ENCODE data around the gene SSNA1. TPM values are rescaled to one million over a fixed set of nuclear protein-coding genes. Genes with fewer than 3 reads are reported as not detected.

Gene SSNA1
- total and polyA plus RNA-seq, 2 donors (not counting 1 experiment from before 2014, with no cell fraction given) = 53.6 to 129 TPM

DNA sequence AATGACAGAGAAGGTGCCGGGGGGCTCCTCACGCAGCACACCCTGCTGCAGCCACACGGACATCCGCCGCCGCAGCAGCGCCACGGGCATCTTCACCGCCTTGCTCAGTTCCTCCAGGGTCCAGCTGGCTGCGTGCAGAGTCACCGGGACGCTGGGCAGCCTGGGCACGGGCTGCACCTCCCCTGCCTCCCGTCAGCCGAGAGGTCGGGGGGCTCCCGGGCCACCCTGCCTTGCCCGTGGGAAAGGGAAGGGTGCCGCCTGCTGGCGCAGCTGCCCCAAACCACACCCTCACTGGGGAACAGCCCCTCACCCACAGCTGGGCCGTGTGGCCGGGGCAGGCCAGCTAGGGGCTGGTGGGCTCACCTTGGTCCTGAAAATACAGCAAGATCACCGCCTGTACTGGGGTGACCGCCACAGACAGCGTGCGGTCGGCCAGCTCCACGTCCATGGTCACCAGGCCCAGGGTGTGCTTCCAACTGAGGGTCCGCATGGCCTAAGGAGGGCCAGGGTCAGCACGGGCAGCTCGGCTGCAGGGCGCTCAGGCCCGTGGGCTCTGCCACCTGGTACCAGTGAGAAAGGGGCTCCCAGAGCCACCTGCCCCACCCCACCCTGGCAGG is 13.0 kb upstream of the SSNA1 start:
- Histone ChIP-seq H3K36me3 (replicated peaks in 1 of 2; ENCODE audit: control extremely low read depth in 1 of 2, control insufficient read depth in 1 of 2, extremely low read depth in 1 of 2, insufficient read depth in 2 of 2, low read length in 1 of 2) (peaks cover 0 to 23% of the 10 kb centered on the region in 2 experiments), H3K27ac (ENCODE audit: low read length in 2 of 2) (no peak overlapping the region), H3K4me3 (ENCODE audit: control extremely low read depth in 1 of 5, extremely low read depth in 1 of 5, insufficient read depth in 1 of 5, low read depth in 2 of 5, low read length in 4 of 5) (no peak overlapping the region), H3K4me1 (ENCODE audit: control insufficient read depth in 2 of 2, insufficient read depth in 2 of 2, low read length in 2 of 2) (peaks cover 7 to 9% of the 10 kb centered on the region in 2 donors), H3K27me3 (replicated peaks in 1 of 4; ENCODE audit: control extremely low read depth in 1 of 4, control insufficient read depth in 3 of 4, insufficient read depth in 4 of 4, low read length in 3 of 4) (peaks cover 0 to 29% (median 11%) of the 10 kb centered on the region in 4 experiments), H4K20me1 (ENCODE audit: control insufficient read depth, insufficient read depth, low read length, poor library complexity, severe bottlenecking) (peaks cover 13% of the 10 kb centered on the region), H3K79me2 (ENCODE audit: control insufficient read depth, insufficient read depth, low read length) (no peaks in the 10 kb centered on the region), H3K9ac (ENCODE audit: low read length) (no peak overlapping the region), H2AFZ (ENCODE audit: insufficient read depth, low read depth, low read length, poor library complexity, severe bottlenecking) (no peak overlapping the region), H3K4me2 (replicated peaks; ENCODE audit: low read depth, low read length, poor library complexity, severe bottlenecking) (peak overlapping the region; percentile 32), H3K9me3 (ENCODE audit: control extremely low read depth in 1 of 3, control insufficient read depth in 2 of 3, insufficient read depth in 1 of 3, low read length in 2 of 3) (peaks cover 0 to 6% (median 0%) of the 10 kb centered on the region in 3 donors)
- 66% methylated on average over 28 of the region's 33 CpGs for WGBS (ENCODE audit: insufficient coverage)
- TF ChIP-seq, protein P1, sequence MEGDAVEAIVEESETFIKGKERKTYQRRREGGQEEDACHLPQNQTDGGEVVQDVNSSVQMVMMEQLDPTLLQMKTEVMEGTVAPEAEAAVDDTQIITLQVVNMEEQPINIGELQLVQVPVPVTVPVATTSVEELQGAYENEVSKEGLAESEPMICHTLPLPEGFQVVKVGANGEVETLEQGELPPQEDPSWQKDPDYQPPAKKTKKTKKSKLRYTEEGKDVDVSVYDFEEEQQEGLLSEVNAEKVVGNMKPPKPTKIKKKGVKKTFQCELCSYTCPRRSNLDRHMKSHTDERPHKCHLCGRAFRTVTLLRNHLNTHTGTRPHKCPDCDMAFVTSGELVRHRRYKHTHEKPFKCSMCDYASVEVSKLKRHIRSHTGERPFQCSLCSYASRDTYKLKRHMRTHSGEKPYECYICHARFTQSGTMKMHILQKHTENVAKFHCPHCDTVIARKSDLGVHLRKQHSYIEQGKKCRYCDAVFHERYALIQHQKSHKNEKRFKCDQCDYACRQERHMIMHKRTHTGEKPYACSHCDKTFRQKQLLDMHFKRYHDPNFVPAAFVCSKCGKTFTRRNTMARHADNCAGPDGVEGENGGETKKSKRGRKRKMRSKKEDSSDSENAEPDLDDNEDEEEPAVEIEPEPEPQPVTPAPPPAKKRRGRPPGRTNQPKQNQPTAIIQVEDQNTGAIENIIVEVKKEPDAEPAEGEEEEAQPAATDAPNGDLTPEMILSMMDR (IDR thresholded peaks at IDR 0.05) = no peak
- TF ChIP-seq EZH2 (IDR thresholded peaks at IDR 0.05; ENCODE audit: borderline replicate concordance, insufficient read depth, low read depth, low read length, poor library complexity, severe bottlenecking) = no peak
- no peak for ATAC-seq (ENCODE audit: low read depth)
- no peak for DNase-seq
- no peaks in the 10 kb centered on the region for H3K27me3 Mint-ChIP-seq
- peaks cover 6% of the 10 kb centered on the region for H3K4me1 Mint-ChIP-seq
- no peak overlapping the region for H3K4me3 Mint-ChIP-seq
- CTCF ChIA-PET = interaction anchor here (2.1 kb wide), 1 partner anchor 57 kb away, joined by 5 read pairs; no protein-coding TSS in a partner anchor
- no peak overlapping the region for H3K27ac Mint-ChIP-seq
- no peaks in the 10 kb centered on the region for H3K9me3 Mint-ChIP-seq (ENCODE audit: insufficient read depth)
- POLR2A ChIA-PET = no interaction called here
- intact Hi-C loops (cut with micrococcal nuclease) = no loop called here
